ENCODE measurements around the gene U2AF2.

DNA sequence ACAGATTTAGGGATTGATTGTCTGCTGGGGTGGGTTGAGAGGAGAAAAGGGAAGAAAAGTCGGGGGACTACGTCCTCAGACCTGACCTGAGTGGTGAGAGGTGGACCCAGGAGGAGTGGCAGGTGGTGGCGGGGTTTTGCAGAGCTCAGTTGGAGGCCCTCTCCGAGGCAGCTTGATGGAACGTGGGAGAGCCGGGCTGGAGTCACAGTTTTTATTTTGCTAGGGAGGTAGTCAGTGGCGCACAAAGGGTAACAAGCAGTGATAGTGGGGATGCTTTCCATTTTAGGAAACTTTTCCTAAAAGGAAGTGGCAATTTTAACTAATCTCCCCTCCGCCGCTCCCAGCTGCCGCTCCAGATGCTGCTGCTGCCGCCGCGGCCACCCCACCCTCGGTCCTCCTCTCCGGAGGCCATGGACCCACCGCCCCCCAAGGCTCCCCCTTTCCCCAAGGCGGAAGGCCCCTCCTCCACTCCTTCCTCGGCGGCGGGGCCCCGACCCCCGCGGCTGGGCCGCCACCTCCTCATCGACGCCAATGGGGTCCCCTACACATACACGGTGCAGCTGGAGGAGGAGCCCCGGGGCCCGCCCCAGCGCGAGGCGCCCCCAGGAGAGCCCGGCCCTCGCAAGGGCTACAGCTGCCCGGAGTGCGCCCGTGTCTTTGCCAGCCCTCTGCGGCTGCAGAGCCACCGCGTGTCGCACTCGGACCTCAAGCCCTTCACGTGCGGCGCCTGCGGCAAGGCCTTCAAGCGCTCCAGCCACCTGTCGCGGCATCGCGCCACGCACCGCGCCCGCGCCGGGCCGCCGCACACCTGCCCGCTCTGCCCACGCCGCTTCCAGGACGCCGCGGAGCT, 12.5 kb upstream of the U2AF2 start:
- TF ChIP-seq, protein P1, sequence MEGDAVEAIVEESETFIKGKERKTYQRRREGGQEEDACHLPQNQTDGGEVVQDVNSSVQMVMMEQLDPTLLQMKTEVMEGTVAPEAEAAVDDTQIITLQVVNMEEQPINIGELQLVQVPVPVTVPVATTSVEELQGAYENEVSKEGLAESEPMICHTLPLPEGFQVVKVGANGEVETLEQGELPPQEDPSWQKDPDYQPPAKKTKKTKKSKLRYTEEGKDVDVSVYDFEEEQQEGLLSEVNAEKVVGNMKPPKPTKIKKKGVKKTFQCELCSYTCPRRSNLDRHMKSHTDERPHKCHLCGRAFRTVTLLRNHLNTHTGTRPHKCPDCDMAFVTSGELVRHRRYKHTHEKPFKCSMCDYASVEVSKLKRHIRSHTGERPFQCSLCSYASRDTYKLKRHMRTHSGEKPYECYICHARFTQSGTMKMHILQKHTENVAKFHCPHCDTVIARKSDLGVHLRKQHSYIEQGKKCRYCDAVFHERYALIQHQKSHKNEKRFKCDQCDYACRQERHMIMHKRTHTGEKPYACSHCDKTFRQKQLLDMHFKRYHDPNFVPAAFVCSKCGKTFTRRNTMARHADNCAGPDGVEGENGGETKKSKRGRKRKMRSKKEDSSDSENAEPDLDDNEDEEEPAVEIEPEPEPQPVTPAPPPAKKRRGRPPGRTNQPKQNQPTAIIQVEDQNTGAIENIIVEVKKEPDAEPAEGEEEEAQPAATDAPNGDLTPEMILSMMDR (IDR thresholded peaks at IDR 0.05; ENCODE audit: control extremely low read depth in 1 of 3, insufficient read depth in 1 of 3, low read depth in 1 of 3, low read length in 3 of 3) = no peak
- TF ChIP-seq CHD2 (IDR thresholded peaks at IDR 0.05; ENCODE audit: low read length) (no peak), SIX5 (IDR thresholded peaks at IDR 0.05; ENCODE audit: low read depth, low read length) (no peak), RBBP5 (IDR thresholded peaks at IDR 0.05; ENCODE audit: borderline replicate concordance, low read depth, low read length) (no peak), POLR2A (IDR thresholded peaks at IDR 0.05; ENCODE audit: control extremely low read depth in 1 of 2, low read depth in 2 of 2, low read length in 2 of 2) (peak in 1 of 2 experiments; percentile 39; a peak in 1 of 3 replicates), RAD21 (IDR thresholded peaks at IDR 0.05 in 1 of 2, conservative IDR thresholded peaks at IDR 0.05 in 1 of 2; ENCODE audit: low read depth in 2 of 2, low read length in 2 of 2) (no peak), POLR2AphosphoS5 (IDR thresholded peaks at IDR 0.05; ENCODE audit: low read depth, low read length) (no peak), CBX5 (IDR thresholded peaks at IDR 0.05; ENCODE audit: low read depth, low read length) (no peak), KDM1A (IDR thresholded peaks at IDR 0.05; ENCODE audit: borderline replicate concordance, low read length) (no peak)

Data from H1 (cell line).